Activated B cell treated with CpG ODN at 0.5 μM for 24 hours (primary cell): Measurements from ENCODE around the gene RPS6KL1. TPM values are rescaled to one million over a fixed set of nuclear protein-coding genes. Genes with fewer than 3 reads are reported as not detected.

ENCODE experiments used
- ATAC-seq: fragments of 200-7000 bp; cut with Tn5 transposase; one replicate; pipeline ENCODE4 v1.10.0; 2021; ENCODE audit warnings: low read depth, mild to moderate bottlenecking, moderate library complexity
- CTCF ChIA-PET: fragments of 350-600 bp; sonication (Branson Sonifier 250); formaldehyde crosslinking; loops from one replicate; lab custom pipeline; 2021; ENCODE audit warnings: antibody characterized with exemption; lab: Charles Lee
- POLR2A ChIA-PET: fragments of 350-600 bp; sonication (Branson Sonifier 250); formaldehyde crosslinking; loops from one replicate; lab custom pipeline; 2021; ENCODE audit warnings: antibody characterized with exemption; lab: Charles Lee
- DNase-seq: peaks from one replicate; pipeline ENCODE4 v3.0.0; 2022
- H3K27ac Mint-ChIP-seq: one replicate; pipeline ENCODE4 v1.8.0; 2020; ENCODE audit warnings: mixed read lengths
- H3K27me3 Mint-ChIP-seq: one replicate; pipeline ENCODE4 v1.8.0; 2021; ENCODE audit warnings: mixed read lengths
- H3K36me3 Mint-ChIP-seq: one replicate; pipeline ENCODE4 v1.8.0; 2021; ENCODE audit warnings: low read depth, mixed read lengths
- H3K4me1 Mint-ChIP-seq: one replicate; pipeline ENCODE4 v1.8.0; 2021; ENCODE audit warnings: mixed read lengths
- H3K4me3 Mint-ChIP-seq: one replicate; pipeline ENCODE4 v1.8.0; 2020; ENCODE audit warnings: mild to moderate bottlenecking, mixed read lengths
- H3K9me3 Mint-ChIP-seq: one replicate; pipeline ENCODE4 v1.8.0; 2020; ENCODE audit warnings: mixed read lengths
- intact Hi-C: fragments of 100-400 bp; cut with micrococcal nuclease; formaldehyde crosslinking; loops from one replicate; pipeline ENCODE4 v1.15.1; 2024
- total RNA-seq: library from RNA; stranded (reverse); gene quantifications from 2 replicates; pipeline ENCODE4 v1.2.3, GENCODE V29; 2022
- TF ChIP-seq, protein P1 (sequence below): fragments of 200-600 bp; IDR thresholded peaks from one replicate; pipeline ENCODE4 v1.8.0; 2022; ENCODE audit warnings: antibody characterized with exemption, mild to moderate bottlenecking

The RPS6KL1 gene
- total RNA-seq, 1 donor from 2014 or later = 5.2 TPM

DNA sequence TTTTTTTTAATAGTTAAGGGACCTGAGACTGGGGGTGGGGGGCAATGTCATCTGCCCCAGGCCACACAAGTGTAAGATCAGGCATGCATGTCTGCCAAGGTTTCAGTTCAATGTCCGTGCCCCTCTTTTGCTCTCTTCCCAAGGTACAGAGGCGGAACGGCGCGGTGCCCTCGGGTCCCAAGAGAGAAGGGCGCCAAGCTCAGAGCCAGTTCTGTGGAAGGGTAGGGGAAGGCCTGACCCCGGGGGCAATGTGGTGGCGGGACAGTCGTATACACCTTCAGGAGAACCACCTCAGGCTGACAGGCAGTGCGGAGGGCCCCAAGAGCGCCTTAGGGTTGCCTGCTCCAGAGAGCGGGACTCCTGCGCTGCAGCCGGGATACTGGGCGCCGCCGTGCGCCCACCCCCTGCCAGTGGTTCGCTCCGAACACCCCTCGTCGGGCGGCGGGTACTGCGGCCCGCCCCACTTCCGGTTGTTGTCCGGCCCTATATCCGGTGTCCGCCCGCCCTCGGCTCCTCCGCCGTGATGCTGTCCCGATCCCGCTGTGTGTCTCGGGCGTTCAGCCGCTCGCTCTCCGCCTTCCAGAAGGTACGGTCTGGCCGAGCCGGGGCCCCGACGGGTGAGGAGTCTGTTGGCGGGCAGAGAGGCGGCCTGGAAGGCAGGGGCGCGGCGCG lies 41.5 kb downstream of the RPS6KL1 start, which contains the start of gene DLST:
TSS of gene DLST (plus strand) at position 486 of the 672 bp plus-strand sequence. CDS start at position 524, 38 bp downstream.
- TF ChIP-seq, protein P1, sequence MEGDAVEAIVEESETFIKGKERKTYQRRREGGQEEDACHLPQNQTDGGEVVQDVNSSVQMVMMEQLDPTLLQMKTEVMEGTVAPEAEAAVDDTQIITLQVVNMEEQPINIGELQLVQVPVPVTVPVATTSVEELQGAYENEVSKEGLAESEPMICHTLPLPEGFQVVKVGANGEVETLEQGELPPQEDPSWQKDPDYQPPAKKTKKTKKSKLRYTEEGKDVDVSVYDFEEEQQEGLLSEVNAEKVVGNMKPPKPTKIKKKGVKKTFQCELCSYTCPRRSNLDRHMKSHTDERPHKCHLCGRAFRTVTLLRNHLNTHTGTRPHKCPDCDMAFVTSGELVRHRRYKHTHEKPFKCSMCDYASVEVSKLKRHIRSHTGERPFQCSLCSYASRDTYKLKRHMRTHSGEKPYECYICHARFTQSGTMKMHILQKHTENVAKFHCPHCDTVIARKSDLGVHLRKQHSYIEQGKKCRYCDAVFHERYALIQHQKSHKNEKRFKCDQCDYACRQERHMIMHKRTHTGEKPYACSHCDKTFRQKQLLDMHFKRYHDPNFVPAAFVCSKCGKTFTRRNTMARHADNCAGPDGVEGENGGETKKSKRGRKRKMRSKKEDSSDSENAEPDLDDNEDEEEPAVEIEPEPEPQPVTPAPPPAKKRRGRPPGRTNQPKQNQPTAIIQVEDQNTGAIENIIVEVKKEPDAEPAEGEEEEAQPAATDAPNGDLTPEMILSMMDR = no peak
- ChIA-PET POLR2A (interaction anchor here (0.5 to 2.5 kb wide), 8 partner anchors 12 to 641 kb away, joined by 3 to 15 read pairs (median 4); partner anchors contain the start of gene BATF), CTCF (interaction anchor here (0.8 to 8.9 kb wide), 4 partner anchors 21 to 118 kb away, joined by 4 to 58 read pairs (median 10); no protein-coding TSS in a partner anchor)
- intact Hi-C loops = loop anchor here (1.0 to 2.0 kb wide), 8 partner anchors 23 to 780 kb away; partner anchors contain the start of genes ABCD4, EIF2B2, ISCA2 and NPC2
- Mint-ChIP-seq H3K27me3 (no peaks in the 10 kb centered on the region), H3K4me3 (peak within 1 kb of the TSS; percentile 99), H3K27ac (peak within 1 kb of the TSS; percentile 97), H3K9me3 (no peaks in the 10 kb centered on the region), H3K36me3 (peaks cover 36% of the 10 kb centered on the region), H3K4me1 (peaks cover 53% of the 10 kb centered on the region)
- DNase-seq (peak; percentile 88), ATAC-seq (peak; percentile 86)

DNA sequence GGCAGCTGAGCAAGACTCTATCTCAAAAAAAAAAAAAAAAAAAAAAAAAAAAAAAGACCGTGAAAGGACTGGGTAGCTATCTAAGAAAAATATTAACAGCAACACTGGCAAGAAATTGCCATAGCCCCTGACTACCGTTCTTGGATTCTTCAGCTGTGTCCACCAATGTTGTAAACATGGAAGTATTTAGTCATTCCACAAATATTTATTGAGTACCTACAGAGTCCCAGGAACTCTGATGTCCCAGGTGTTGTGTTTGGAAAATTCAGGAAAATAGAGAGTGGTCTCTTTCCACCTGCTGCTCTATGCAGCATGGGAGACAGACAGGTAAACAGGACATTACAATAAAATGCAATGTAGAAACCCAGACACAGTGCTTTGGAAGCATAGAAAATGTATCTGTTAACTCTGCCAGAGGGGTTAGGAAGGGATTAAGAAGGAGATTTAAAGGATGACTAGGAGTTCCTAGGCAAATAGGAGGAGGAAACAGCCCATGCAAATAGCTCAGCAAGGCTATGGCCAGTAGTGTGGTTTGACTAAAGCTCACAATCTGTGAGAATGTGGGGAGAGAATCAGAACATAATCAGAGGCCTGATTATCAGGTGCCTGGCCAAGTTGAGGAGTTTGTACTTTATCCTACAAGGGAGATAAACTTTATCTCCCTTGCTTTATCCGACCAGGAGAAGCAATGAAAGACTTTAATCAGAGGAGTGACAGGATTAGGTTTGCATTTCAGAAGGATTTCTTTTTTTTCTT lies 43.5 kb downstream of the RPS6KL1 start:
- CTCF ChIA-PET = interaction anchor here (1.4 to 8.9 kb wide), 4 partner anchors 12 to 27 kb away, joined by 3 to 58 read pairs (median 14); no protein-coding TSS in a partner anchor
- TF ChIP-seq, protein P1 = no peak
- intact Hi-C loops = loop anchor here (2.0 kb wide), 4 partner anchors 25 to 387 kb away; partner anchors contain the start of genes EIF2B2, ISCA2 and NPC2
- Mint-ChIP-seq H3K27ac (peak overlapping the region; percentile 32), H3K4me1 (peaks cover 52% of the 10 kb centered on the region), H3K27me3 (no peaks in the 10 kb centered on the region), H3K36me3 (peaks cover 19% of the 10 kb centered on the region), H3K9me3 (no peaks in the 10 kb centered on the region), H3K4me3 (peak overlapping the region; percentile 12)
- ATAC-seq (no peak), DNase-seq (no peak)
- POLR2A ChIA-PET = interaction anchor here (0.6 to 0.7 kb wide), 2 partner anchors 10 to 795 kb away, joined by 5 to 9 read pairs; partner anchors contain the start of gene ALDH6A1

GRCh38 chr14:74875941-74876913 lies 46.8 kb downstream of the RPS6KL1 start, which contains the start of gene PROX2:
Gene PROX2, minus strand, starts transcription at chr14:74876145. Its CDS starts 12,311 bp downstream, at chr14:74863834.
- ATAC-seq = peak; percentile 57
- ChIA-PET POLR2A (interaction anchor here (1.0 kb wide), 1 partner anchor 19 kb away, joined by 5 read pairs; no protein-coding TSS in a partner anchor), CTCF (interaction anchor here (1.0 to 8.9 kb wide), 3 partner anchors 15 to 30 kb away, joined by 4 to 58 read pairs (median 15); no protein-coding TSS in a partner anchor)
- Mint-ChIP-seq H3K4me3 (peak within 1 kb of the TSS; percentile 28), H3K4me1 (peaks cover 26% of the 10 kb centered on the region), H3K27me3 (no peaks in the 10 kb centered on the region), H3K36me3 (no peaks in the 10 kb centered on the region), H3K27ac (no peak within 1 kb of the TSS), H3K9me3 (no peaks in the 10 kb centered on the region)
- DNase-seq = no peak
- intact Hi-C loops = loop anchor here (2.0 kb wide), 1 partner anchor 17 kb away; no protein-coding TSS in a partner anchor
- TF ChIP-seq, protein P1 = no peak

GRCh38 chr14:74875204-74875603 lies 47.9 kb downstream of the RPS6KL1 start:
- ATAC-seq = no peak
- TF ChIP-seq, protein P1 = no peak

More at GRCh38 chr14:74875204-74875603, 47.9 kb downstream of the RPS6KL1 start:
- no peaks in the 10 kb centered on the region for H3K9me3 Mint-ChIP-seq
- no peak overlapping the region for H3K27ac Mint-ChIP-seq
- no peaks in the 10 kb centered on the region for H3K27me3 Mint-ChIP-seq
- no peaks in the 10 kb centered on the region for H3K36me3 Mint-ChIP-seq
- peaks cover 20% of the 10 kb centered on the region for H3K4me1 Mint-ChIP-seq
- no peak for DNase-seq
- intact Hi-C loops = no loop called here
- CTCF ChIA-PET = interaction anchor here (8.9 kb wide), 1 partner anchor 31 kb away, joined by 58 read pairs; no protein-coding TSS in a partner anchor
- POLR2A ChIA-PET = no interaction called here
- H3K4me3 Mint-ChIP-seq = no peak overlapping the region
